ENCODE results near the gene RAB44. TPM values are rescaled to one million over a fixed set of nuclear protein-coding genes. Genes with fewer than 3 reads are reported as not detected.

RAB44 gene
- total and polyA plus RNA-seq, 2 of the 4 experiments (the other 2 are of a cell fraction), result 0.03 TPM; not detected in 1

GRCh38 chr6:36717231-36717825, 19.7 kb downstream of the RAB44 start:
- H3K36me3 ChIP-seq (ENCODE audit: control insufficient read depth, insufficient read depth, low read length), result no peaks in the 10 kb centered on the region
- H3K9ac ChIP-seq (ENCODE audit: low read depth, low read length), result no peak overlapping the region
- H2BK20ac ChIP-seq (ENCODE audit: low read depth, low read length), result no peak overlapping the region
- H3K14ac ChIP-seq (replicated peaks; ENCODE audit: low read depth, low read length), result no peak overlapping the region
- dilution Hi-C loops (cut with HindIII; ENCODE audit: low sequenced_read_pairs, unreplicated experiment) (no loop called here), in situ Hi-C loops (cut with MboI; ENCODE audit: low sequenced_read_pairs) (no loop called here), intact Hi-C loops (cut with micrococcal nuclease) (no loop called here)
- H3K79me1 ChIP-seq (ENCODE audit: low read depth in 1 of 2, low read length in 2 of 2), result no peaks in the 10 kb centered on the region
- H4K8ac ChIP-seq (ENCODE audit: low read depth in 2 of 2, low read length in 2 of 2), result no peak overlapping the region
- WGBS, 2 experiments (ENCODE audit: extremely low coverage in 2 of 2, insufficient read length in 1 of 2), result 40% methylated on average over 7 of the region's 13 CpGs; no CpG with 5 or more reads in 1 of the 2 experiments
- no peak overlapping the region for H3K4ac ChIP-seq (ENCODE audit: low read depth, low read length)
- H2BK15ac ChIP-seq (ENCODE audit: low read depth, low read length), result no peak overlapping the region
- H4K5ac ChIP-seq (ENCODE audit: low read depth, low read length), result no peak overlapping the region
- no peak overlapping the region for H3K4me3 ChIP-seq (ENCODE audit: insufficient read depth, low read depth, low read length)
- no peaks in the 10 kb centered on the region for H3K4me1 ChIP-seq (ENCODE audit: control insufficient read depth, insufficient read depth, low read length)
- H3K23ac ChIP-seq (ENCODE audit: low read depth, low read length), result no peak overlapping the region
- no peak overlapping the region for H2BK5ac ChIP-seq (ENCODE audit: low read depth, low read length, poor library complexity, severe bottlenecking)
- no peak for DNase-seq
- no peak overlapping the region for H3K27ac ChIP-seq (ENCODE audit: insufficient read depth, low read length)
- ChIA-PET CTCF (interaction anchor here (1.0 kb wide), 1 partner anchor 49 kb away, joined by 3 read pairs; no protein-coding TSS in a partner anchor), POLR2A (ENCODE audit: unreplicated experiment) (no interaction called here)
- H3K18ac ChIP-seq (ENCODE audit: low read depth, low read length), result no peak overlapping the region
- H2AFZ ChIP-seq (replicated peaks; ENCODE audit: low read length, poor library complexity), result no peak overlapping the region
- ATAC-seq (ENCODE audit: low read depth), result no peak
- TF ChIP-seq FOS (IDR thresholded peaks at IDR 0.05; ENCODE audit: low read depth, low read length) (no peak), RFX5 (IDR thresholded peaks at IDR 0.05; ENCODE audit: low read depth, low read length) (no peak), ELK1 (IDR thresholded peaks at IDR 0.05; ENCODE audit: borderline replicate concordance, low read depth, low read length) (no peak), MAZ (IDR thresholded peaks at IDR 0.05; ENCODE audit: borderline replicate concordance, low read depth, low read length) (no peak), USF2 (IDR thresholded peaks at IDR 0.05; ENCODE audit: low read depth, low read length) (no peak), CHD1 (IDR thresholded peaks at IDR 0.05; ENCODE audit: low read depth, low read length) (no peak), BHLHE40 (IDR thresholded peaks at IDR 0.05; ENCODE audit: low read depth, low read length) (no peak), RCOR1 (IDR thresholded peaks at IDR 0.05; ENCODE audit: insufficient replicate concordance, low read length) (no peak)
- BruUV-seq (replicated peaks), result no TSS peak
- H3K56ac ChIP-seq (ENCODE audit: extremely low read depth, insufficient read depth, low read length), result no peak overlapping the region
- H3K27me3 ChIP-seq (ENCODE audit: control insufficient read depth, insufficient read depth, low read length), result peaks cover 48% of the 10 kb centered on the region
- no peak overlapping the region for H2AK9ac ChIP-seq (replicated peaks; ENCODE audit: low read depth, low read length, poor library complexity)
- no peak overlapping the region for H4K91ac ChIP-seq (ENCODE audit: insufficient read depth, low read depth, low read length)
- H3K9me3 ChIP-seq (ENCODE audit: control insufficient read depth, insufficient read depth, low read length), result no peaks in the 10 kb centered on the region
- no peaks in the 10 kb centered on the region for H3K9me1 ChIP-seq (ENCODE audit: insufficient read depth, low read length)
- no peak overlapping the region for H3K4me2 ChIP-seq (ENCODE audit: low read depth, low read length)
- no peak overlapping the region for H2BK120ac ChIP-seq (ENCODE audit: low read depth, low read length)
- H2AK5ac ChIP-seq (ENCODE audit: low read depth, low read length), result no peak overlapping the region
- no peaks in the 10 kb centered on the region for H4K20me1 ChIP-seq (ENCODE audit: insufficient read depth, low read length)

Measured in IMR-90 (cell line).